Measurements from ENCODE around the gene CYBC1.
A peak's percentile ranks its signal among the peaks of the same experiment; 100 is the strongest.

The CYBC1 gene

DNA sequence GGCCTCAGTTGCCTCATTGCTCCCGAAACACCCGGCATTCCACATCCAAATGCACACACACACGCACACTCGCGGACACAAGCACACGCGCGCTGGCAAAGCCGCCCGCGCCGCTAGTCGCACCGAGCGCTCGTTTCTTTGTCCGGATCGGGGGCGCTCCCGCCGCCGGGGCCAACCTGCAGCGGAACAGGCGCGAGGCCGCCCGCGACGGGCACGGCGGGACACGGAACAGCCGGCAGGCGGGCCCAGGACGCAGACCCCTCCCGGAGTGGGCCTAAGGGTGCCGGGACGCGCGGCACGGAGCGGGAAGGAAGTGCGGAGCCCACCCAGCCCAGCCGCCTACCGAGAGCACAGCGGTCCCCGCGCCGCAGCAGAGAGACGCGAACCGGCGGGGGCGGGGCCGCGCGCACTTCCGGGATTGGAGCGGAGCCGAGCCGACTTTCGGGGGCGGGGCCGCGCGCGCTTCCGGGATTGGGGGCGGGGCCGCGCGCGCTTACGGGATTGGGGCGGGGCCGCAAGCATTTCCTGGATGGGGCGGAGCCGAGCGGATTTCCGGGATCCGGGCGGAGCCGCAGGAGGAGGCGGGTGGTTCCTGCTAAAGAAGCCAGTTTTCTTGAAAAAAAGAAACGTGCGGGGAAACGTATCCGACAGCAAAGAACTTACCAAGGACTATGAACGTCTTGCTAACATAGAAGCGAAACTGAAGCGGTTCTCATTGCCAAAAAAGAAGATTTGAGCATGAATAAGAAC is at the start of gene CYBC1:
Gene CYBC1, minus strand, starts transcription at position 396 of the 750 bp plus-strand sequence. CDS start 1,498 bp downstream, outside the sequence.
- Mint-ChIP-seq H3K27me3 (no peaks in the 10 kb centered on the region), H3K27ac (peak within 1 kb of the TSS; percentile 97), H3K36me3 (ENCODE audit: low read depth) (peaks cover 25% of the 10 kb centered on the region), H3K9me3 (no peaks in the 10 kb centered on the region), H3K4me3 (peak within 1 kb of the TSS; percentile 96), H3K4me1 (ENCODE audit: low read depth) (peaks cover 49% of the 10 kb centered on the region)

DNA sequence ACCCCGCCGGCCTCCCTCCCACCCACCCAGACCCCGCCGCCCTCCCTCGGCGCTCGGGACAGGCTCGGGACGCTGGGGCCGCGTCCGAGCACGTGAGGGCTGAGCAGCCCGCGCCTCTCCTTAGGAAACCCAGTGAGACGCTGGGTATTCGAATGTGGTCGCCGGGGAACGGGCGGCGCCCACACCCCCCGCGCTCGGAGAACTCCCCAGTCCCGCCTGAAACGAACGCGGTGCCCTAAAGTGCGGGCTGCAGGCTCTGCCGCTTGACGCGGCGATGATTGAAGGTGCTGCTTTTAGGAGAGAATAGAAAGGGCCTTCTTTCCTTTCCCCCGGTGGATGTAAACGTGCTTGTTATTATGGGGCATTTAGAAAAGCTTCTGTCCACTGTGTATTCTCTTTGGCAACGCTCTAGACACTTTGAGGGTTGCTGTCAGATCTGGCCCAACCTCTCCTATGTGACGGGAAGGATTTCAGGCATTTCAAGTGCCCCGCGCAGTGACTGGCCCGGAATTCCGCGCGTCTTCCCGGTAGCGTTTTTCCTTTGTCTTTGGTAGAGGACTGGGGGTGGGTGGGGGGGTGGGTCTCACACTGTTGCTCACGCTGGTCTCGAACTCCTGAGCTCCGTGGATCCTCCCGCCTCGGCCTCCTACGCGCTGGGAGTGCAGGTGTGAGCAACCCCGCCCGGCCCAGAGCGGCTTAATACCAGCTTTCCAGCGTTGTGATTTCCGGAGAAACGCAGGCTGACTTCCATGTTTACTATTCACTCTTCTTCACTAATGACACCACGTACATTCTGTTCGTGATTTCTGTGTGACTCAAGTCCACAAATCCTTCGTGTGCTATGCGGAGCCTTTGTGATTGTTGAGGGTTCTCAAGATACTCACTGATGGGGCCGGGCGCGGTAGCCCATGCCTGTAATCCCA is 47.2 kb upstream of the CYBC1 start:
- H3K9me3 Mint-ChIP-seq, result no peaks in the 10 kb centered on the region
- no peaks in the 10 kb centered on the region for H3K27me3 Mint-ChIP-seq
- peak overlapping the region; percentile 85 for H3K4me3 Mint-ChIP-seq
- H3K27ac Mint-ChIP-seq, result peak overlapping the region; percentile 92
- peaks cover 26% of the 10 kb centered on the region for H3K4me1 Mint-ChIP-seq (ENCODE audit: low read depth)
- no peaks in the 10 kb centered on the region for H3K36me3 Mint-ChIP-seq (ENCODE audit: low read depth)

DNA sequence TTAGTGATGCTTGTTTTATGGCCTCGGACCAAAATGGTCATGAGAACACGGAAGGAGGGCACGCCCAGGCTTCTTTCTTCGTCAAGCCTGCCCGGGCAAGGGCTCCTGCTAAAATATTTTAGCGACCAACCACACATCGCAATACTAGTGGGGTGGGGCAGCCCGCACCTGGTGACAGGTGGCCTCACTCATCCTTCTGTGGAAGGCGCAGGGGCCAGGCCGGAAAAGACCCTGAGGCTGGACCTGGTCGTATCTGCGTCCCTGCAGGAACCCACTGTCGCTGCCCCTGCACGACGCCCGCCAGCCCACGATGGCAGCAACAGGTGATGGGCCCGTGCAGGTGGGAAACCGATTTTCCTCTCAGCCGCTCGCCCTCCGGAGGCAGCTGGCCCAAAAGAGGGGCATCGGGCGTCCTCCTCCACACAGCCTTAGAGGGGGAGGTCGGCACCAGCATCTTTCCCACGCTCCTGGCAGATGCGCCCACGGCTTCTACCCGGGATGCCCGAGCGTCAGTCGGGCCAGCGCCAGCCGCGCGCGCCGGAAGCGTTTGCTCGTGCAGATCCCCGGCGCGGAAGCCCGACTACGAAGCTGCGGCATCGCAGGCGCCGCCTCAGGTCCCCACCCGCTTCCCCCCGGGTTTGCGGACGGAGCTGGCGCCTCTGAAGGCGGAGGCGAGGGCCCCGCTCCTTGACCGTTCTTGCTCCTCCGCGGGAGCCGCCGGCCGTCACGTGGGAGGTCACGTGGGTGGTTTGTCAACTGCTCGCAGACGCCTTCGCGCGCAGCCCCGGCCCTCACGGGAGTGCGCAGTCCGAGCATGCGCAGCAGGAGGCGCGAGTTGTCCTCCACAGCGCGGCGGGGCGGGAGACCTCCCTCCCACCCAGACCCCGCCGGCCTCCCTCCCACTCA is 46.2 kb upstream of the CYBC1 start:
- H3K4me1 Mint-ChIP-seq (ENCODE audit: low read depth), result peaks cover 26% of the 10 kb centered on the region
- no peaks in the 10 kb centered on the region for H3K9me3 Mint-ChIP-seq
- no peaks in the 10 kb centered on the region for H3K36me3 Mint-ChIP-seq (ENCODE audit: low read depth)
- H3K27ac Mint-ChIP-seq, result no peak overlapping the region
- H3K27me3 Mint-ChIP-seq, result no peaks in the 10 kb centered on the region
- H3K4me3 Mint-ChIP-seq, result peak overlapping the region; percentile 66

DNA sequence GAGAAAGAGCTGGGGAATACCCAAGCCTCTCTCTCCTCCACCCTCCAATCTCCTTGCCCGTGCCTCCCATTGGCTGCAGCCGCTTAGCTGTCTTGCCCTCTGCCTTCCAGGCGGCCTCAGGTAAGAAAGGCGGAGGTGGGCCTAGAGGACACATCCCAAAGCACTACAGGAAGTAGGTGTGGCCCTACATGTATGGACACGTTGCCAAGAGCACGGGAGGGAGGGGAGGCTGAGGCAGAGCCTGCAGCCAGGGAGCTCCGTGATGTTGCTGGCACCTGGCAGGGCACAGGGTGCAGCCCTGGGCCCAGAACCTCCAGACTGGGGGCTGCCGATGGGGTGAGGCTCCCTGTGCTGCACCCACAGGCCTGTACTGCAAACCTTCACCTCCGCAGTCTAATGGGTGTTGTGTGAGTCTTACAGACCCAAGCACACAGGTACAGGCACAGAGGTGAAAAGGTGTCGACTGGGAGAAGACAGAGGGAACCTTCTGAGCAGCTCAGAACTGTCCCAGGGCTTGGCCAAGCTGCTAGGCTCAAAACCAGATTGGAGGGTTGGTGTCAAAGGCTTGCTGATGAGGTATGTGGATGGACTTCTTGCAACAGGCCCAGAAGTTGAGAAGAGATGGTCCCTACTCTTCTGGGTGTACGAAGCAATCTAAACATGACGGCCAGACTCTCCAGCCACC is 45.4 kb upstream of the CYBC1 start:
- H3K27me3 Mint-ChIP-seq, result no peaks in the 10 kb centered on the region
- no peak overlapping the region for H3K27ac Mint-ChIP-seq
- no peaks in the 10 kb centered on the region for H3K9me3 Mint-ChIP-seq

DNA sequence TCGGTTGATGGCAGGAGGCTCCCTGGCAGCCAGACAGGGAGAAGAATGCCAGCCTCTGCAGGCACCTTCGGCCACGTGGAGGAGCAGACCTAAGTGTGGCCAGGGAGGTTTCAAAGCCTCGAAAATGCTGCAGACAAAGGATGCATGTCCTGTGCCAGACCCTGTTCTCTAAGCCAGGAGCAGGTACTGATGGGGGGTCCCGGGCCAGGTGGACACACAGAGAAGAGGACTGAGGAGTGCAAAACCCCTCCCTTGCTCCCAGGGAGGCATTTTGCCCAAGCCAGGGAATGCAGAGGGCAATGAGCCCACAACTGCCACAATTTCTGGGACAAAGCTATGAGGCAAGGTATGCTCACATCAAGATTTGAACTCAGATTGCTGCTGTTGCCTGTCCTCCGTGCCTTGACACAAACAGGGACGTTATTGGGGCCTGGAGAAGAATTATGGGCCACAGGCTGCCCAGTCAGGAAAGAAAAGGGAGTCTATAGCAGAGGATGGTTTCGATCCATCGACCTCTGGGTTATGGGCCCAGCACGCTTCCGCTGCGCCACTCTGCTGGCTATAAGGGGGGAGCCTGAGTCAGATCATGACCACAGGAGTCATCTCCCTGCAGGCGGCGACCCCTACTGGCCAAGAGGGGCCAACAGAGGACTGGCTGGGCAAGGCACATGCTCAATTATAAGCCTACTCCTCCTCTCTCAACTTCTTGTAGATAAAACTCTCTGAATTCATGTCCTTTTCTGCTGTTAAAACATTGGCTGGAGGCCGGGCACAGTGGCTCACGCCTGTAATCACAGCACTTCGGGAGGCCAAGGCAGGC is 43.9 kb upstream of the CYBC1 start:
- H3K36me3 Mint-ChIP-seq (ENCODE audit: low read depth), result no peaks in the 10 kb centered on the region
- no peaks in the 10 kb centered on the region for H3K27me3 Mint-ChIP-seq
- H3K27ac Mint-ChIP-seq, result peak overlapping the region; percentile 94
- no peaks in the 10 kb centered on the region for H3K9me3 Mint-ChIP-seq
- peak overlapping the region; percentile 78 for H3K4me3 Mint-ChIP-seq
- H3K4me1 Mint-ChIP-seq (ENCODE audit: low read depth), result peaks cover 26% of the 10 kb centered on the region

More for the DNA sequence above, 45.4 kb upstream of the CYBC1 start:
- Mint-ChIP-seq H3K4me3 (peak overlapping the region; percentile 66), H3K36me3 (ENCODE audit: low read depth) (no peaks in the 10 kb centered on the region), H3K4me1 (ENCODE audit: low read depth) (peaks cover 26% of the 10 kb centered on the region)

DNA sequence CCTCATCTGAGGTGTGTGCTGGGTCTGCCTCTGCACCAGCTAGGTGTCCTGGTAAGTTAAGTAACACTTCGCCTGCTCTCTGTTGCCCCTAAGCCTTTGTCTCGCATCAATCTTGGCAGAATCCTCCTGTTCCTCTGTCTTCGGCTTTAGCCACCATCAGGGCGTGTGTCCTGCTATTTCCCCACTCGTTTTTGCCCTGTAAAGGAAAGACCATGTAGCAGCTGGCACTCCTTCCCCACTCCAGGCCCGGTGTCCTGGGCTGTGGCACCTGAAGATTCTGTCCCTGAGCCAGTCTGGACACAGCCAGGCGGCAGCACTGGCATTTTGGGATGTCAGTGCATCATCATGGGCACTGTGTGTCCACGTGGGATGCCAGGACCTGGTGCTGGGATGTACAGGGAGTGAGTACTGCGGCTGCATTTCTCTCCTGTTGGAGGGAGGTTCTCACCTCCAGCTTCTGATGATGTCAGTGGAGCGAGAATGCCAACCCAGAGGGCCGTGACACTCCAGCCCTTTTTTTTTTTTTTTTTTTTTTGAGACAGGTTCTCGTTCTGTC is 42.8 kb upstream of the CYBC1 start:
- Mint-ChIP-seq H3K27ac (no peak overlapping the region), H3K4me3 (no peak overlapping the region), H3K4me1 (ENCODE audit: low read depth) (peaks cover 17% of the 10 kb centered on the region), H3K36me3 (ENCODE audit: low read depth) (peaks cover 7% of the 10 kb centered on the region), H3K27me3 (no peaks in the 10 kb centered on the region), H3K9me3 (no peaks in the 10 kb centered on the region)

DNA sequence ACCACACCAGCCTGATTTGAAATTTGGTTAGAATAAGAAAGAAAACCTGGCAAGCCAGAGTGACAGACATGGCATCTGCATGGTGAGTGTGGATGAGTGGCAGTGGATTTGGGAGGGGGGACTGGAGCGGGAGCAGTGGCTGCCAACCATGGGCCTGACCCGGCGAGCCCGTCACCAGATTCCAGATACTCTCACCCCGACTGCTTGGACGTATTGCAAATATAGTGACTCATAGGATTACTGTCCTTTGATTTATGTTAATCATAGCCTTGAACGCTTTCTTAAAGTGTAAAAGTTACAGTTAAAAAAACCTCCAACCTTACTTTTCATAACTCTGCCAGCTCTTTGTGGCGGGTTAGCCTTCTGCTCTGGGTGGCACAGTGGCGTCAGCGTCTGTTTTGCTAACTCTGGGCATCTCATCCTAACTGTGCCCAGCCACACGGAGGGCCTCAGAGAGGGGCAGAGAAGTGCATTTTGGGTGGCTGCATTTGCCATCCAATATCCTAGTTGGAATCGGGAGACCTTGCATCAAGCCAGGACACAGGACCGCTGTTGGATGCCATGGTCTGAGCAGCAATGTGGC is 42.2 kb upstream of the CYBC1 start:
- H3K4me1 Mint-ChIP-seq (ENCODE audit: low read depth), result peaks cover 12% of the 10 kb centered on the region
- H3K9me3 Mint-ChIP-seq, result no peaks in the 10 kb centered on the region
- H3K27me3 Mint-ChIP-seq, result no peaks in the 10 kb centered on the region
- peaks cover 9% of the 10 kb centered on the region for H3K36me3 Mint-ChIP-seq (ENCODE audit: low read depth)
- H3K4me3 Mint-ChIP-seq, result no peak overlapping the region
- H3K27ac Mint-ChIP-seq, result no peak overlapping the region

DNA sequence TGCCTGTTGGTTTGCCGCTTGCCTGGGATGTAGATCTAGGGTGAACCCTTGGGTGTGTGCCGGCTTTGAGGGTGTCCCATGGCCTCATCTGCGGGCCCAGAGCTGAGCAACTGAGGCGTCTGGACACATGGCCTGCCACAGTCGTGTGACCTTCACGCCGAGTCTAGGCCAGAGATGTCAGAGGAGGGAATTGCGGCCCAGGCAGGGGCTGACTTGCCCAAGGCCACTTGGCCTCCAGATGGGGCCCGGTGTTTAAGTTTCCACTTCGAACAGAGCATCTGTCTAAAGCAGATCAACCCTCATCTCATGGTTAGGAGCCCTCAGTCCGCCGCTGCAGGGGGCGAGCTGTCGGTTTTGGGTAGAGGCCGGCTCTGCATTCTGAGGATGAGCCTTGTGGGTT is 41.0 kb upstream of the CYBC1 start:
- no peak overlapping the region for H3K27ac Mint-ChIP-seq
- no peaks in the 10 kb centered on the region for H3K9me3 Mint-ChIP-seq
- H3K27me3 Mint-ChIP-seq, result no peaks in the 10 kb centered on the region
- peaks cover 11% of the 10 kb centered on the region for H3K4me1 Mint-ChIP-seq (ENCODE audit: low read depth)
- H3K4me3 Mint-ChIP-seq, result no peak overlapping the region
- peaks cover 18% of the 10 kb centered on the region for H3K36me3 Mint-ChIP-seq (ENCODE audit: low read depth)

DNA sequence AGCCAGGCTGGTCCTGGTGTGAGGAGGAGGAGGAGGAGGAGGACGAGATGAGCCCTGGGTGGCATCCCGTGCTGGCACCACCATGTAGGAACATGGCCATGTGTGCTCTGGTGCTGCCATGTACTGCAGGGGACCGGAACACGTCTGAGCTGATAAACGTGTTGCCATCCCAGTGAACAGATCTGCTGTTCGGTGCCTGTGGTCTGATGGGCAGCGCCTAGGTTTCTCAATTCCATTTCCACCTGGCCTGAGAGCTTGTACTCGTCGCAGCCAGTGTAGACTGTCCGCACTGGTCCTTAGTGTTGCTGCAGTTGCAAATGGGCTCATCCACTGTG is 40.6 kb upstream of the CYBC1 start:
- Mint-ChIP-seq H3K9me3 (no peaks in the 10 kb centered on the region), H3K36me3 (ENCODE audit: low read depth) (peaks cover 19% of the 10 kb centered on the region), H3K27me3 (no peaks in the 10 kb centered on the region), H3K4me1 (ENCODE audit: low read depth) (peaks cover 14% of the 10 kb centered on the region), H3K27ac (no peak overlapping the region), H3K4me3 (no peak overlapping the region)

DNA sequence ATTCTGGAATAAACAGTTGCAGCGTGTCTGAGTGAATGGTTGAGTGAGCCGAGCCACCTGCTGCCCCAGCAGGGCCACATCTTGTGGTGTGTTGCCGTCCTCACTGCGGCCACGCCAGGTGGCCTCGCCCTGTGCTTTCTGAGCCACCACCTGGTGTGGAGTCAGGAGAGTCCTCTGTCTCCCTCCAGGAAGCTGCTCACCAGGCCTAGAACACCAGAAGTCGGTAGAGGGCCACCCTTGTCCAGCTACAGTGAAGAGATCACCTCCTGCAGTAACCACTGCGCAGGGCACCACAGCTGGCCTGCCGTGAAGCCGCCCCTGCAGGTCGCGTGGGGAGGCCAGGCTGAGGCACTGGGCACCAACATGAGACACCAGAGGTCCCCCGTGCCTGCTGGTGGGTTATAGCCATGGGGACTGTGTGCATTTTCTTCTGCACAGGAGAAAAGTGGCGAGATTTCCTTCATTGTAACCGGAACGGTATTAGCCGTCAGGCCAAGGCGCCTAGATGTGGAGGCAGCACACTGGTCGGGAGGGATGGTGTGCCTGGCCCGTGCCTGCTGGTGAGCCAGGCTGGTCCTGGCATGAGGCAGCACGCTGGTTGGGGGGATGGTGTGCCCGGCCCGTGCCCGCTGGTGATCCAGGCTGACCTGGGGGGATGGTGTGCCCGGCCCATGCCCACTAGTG is 40.1 kb upstream of the CYBC1 start:
- Mint-ChIP-seq H3K9me3 (no peaks in the 10 kb centered on the region), H3K27ac (no peak overlapping the region), H3K27me3 (no peaks in the 10 kb centered on the region), H3K4me3 (no peak overlapping the region), H3K36me3 (ENCODE audit: low read depth) (peaks cover 19% of the 10 kb centered on the region), H3K4me1 (ENCODE audit: low read depth) (peaks cover 17% of the 10 kb centered on the region)

DNA sequence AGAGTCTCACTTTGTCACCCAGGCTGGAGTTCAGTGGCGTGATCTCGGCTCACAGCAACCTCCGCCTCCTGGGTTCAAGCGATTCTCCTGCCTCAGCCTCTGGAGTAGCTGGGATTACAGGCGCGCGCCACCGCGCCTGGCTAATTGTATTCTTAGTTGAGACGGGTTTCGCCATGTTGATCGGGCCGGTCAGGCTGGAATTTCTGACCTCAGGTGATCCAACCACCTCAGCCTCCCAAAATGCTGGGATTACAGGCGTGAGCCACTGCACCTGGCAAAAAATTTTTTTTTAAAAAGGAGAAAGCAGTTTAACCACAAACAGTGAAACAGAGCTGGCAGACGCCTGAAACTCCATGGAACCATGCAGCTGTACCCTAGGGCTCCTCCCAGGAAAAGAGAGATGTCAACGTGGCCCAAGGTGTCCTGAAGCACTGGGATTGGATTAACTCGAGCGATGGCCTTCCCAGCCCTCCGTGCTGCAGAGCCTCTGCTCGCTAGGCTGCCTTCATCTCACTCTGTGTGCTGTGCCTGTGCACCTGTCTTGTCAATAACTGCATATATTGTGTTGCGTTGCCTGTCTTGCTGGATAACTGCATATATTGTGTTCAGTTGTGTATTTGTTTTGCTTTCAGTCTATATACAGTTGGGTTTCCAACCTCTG is 39.4 kb upstream of the CYBC1 start:
- Mint-ChIP-seq H3K4me3 (no peak overlapping the region), H3K36me3 (ENCODE audit: low read depth) (peaks cover 25% of the 10 kb centered on the region), H3K27ac (no peak overlapping the region)

DNA sequence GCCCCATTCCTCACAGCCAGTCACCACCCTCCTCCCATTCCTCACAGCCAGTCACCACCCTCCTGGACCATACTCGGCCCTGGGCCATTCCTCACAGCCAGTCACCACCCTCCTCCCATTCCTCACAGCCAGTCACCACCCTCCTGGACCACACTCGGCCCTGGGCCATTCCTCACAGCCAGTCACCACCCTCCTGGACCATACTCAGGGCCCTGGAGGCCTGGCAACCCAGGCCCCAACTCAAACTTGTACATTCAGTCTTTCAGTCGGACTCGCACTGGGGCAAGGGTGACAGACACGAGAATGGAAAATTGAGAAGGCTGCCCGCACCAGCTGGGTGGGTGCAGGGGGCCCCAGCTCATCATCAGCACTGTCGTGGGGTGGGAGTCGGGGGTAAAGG is 38.6 kb upstream of the CYBC1 start:
- peaks cover 9% of the 10 kb centered on the region for H3K4me1 Mint-ChIP-seq (ENCODE audit: low read depth)
- H3K27me3 Mint-ChIP-seq, result no peaks in the 10 kb centered on the region
- no peaks in the 10 kb centered on the region for H3K9me3 Mint-ChIP-seq
- H3K36me3 Mint-ChIP-seq (ENCODE audit: low read depth), result peaks cover 30% of the 10 kb centered on the region
- no peak overlapping the region for H3K4me3 Mint-ChIP-seq
- no peak overlapping the region for H3K27ac Mint-ChIP-seq

More for the DNA sequence above, 39.4 kb upstream of the CYBC1 start:
- H3K9me3 Mint-ChIP-seq, result no peaks in the 10 kb centered on the region
- no peaks in the 10 kb centered on the region for H3K27me3 Mint-ChIP-seq
- H3K4me1 Mint-ChIP-seq (ENCODE audit: low read depth), result peaks cover 17% of the 10 kb centered on the region

Data from stimulated activated naive CD8-positive, alpha-beta T cell treated with anti-CD3 and anti-CD28 coated beads, Interleukin-15, Interleukin-2, amounts not matched to agents 100 ng/mL and 50 ng/mL, for 24 hours (primary cell).